Epithelial cell of proximal tubule (primary cell): ENCODE results near the gene PZP. TPM values are rescaled to one million over a fixed set of nuclear protein-coding genes. Genes with fewer than 3 reads are reported as not detected.
"Not testable (repeated sequence)": the region's sequence is repeated elsewhere in the genome, so short reads cannot be mapped to it uniquely, and the experiment has no call there.

ENCODE experiments used
- DNase-seq: peaks from one replicate; pipeline ENCODE4 v3.0.0-alpha.2; 2011; ENCODE audit warnings: low read depth
- H3K4me3 ChIP-seq: 2 replicates; pipeline ENCODE4 v1.5.1; 2011; ENCODE audit warnings: low read depth, mild to moderate bottlenecking, low read length
- CTCF ChIP-seq: conservative IDR thresholded peaks from 2 replicates; pipeline ENCODE4 v1.5.1; 2012; ENCODE audit warnings: low read depth, mild to moderate bottlenecking, low read length
- total RNA-seq: library from RNA; depleted of rRNA; stranded (reverse); fragments of >200 nt; gene quantifications from 2 replicates; pipeline ENCODE4 v1.2.3, GENCODE V29; 2015

The PZP gene
- total RNA-seq, 1 donor from 2014 or later = not detected

DNA sequence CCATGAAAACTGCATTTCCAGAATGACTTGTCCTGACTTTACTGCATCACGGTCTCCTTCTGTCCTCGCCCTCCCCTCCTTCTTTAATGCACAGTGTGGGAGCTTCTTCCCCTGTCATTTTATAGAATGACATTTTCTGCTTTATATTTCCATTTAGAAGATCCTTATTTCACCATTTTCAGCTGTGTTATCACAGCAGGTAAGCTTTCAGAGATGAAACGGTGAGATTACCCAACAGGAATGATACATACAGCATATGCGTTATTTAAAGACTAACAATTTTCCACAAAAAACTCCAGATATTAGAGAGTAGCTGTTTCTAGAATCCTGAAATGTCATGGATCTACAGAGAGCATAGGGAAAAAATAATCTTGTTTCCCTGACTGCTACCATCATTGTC, 27.3 kb upstream of the PZP start:
- DNase-seq = no peak
- TF ChIP-seq CTCF = no peak
- no peak overlapping the region for H3K4me3 ChIP-seq

DNA sequence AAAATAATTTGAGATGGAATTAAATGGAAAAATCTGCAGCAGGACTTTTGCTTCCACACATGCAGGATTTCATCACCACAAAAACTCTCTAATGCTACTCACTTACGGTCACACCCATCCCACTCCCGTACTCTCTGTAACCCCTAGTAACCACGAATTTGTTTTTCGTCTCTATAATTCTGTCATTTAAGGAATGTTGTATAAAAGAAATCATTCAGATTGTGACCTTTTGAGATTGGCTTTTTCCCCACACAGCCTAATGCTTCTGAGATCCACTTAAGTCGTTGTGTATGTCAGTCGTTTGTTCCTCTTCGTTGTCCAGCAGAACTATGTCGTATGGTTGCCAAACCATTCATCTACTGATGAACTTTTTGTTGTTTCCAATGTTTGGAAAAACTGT, 19.8 kb upstream of the PZP start:
- TF ChIP-seq CTCF = no peak
- H3K4me3 ChIP-seq = no peak overlapping the region
- DNase-seq = no peak

DNA sequence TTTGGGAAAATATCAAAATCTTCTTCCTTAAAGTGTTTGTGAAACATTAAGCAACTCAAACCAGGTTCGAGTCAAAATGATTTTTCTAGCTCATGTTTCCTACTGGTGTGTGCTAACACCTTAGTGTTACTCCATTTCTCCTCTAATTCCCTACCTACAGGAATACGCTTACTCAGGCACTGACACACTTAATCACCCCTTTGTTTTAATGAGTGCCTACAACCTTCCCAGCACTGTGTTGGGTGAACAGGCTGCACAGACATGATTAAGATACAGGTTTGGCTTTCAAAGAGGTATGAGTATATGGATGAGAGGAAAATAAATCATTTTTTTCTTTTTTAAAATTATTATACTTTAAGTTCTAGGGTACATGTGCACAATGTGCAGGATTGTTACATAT, 15.6 kb upstream of the PZP start:
- no peak for TF ChIP-seq CTCF
- no peak for DNase-seq
- H3K4me3 ChIP-seq = no peak overlapping the region

GRCh38 chr12:9221483-9221882, 13.3 kb upstream of the PZP start:
- no peak for TF ChIP-seq CTCF
- no peak overlapping the region for H3K4me3 ChIP-seq
- peak; percentile 70 for DNase-seq

DNA sequence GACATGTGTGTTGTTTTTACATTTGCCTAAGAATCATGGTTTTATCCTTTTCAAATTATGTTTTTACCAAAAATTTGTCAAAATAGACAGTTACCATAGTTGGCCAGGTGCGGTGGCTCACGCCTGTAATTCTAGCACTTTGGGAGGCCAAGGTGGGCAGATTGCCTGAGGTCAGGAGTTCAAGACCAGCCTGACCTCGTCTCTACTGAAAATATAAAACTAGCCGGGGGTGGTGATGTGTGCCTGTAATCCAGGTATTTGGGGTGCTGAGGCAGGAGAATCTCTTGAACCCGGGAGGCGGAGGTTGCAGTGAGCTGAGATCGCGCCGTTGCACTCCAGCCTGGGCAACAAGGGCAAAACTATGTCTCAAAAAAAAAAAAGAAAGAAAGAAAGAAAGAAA, 12.8 kb upstream of the PZP start:
- DNase-seq = not testable (repeated sequence)

GRCh38 chr12:9214534-9214933, 6.3 kb upstream of the PZP start:
- DNase-seq = no peak

More for the DNA sequence above, 12.8 kb upstream of the PZP start:
- not testable (repeated sequence) for H3K4me3 ChIP-seq

GRCh38 chr12:9211687-9212086, 3.5 kb upstream of the PZP start:
- no peak for DNase-seq
- TF ChIP-seq CTCF = no peak
- no peak overlapping the region for H3K4me3 ChIP-seq

More at GRCh38 chr12:9214534-9214933, 6.3 kb upstream of the PZP start:
- no peak overlapping the region for H3K4me3 ChIP-seq
- TF ChIP-seq CTCF = no peak

DNA sequence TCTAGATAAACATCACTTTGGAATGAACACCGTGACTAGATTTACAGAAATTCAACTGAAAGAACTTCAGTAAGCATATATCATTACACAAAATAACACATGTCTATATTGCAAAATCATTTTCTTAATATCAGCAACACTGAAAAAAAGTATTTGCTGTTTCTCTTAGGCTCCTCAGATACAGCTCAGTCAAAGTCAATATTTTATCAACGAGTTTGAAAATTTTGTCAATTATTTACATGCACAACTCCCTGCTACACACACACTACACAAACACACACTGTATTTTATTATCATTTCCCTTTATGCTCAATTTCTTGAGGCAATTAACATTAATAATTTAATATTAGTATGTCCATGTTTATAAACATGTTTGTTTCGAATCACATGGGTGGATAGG, 3.8 kb downstream of the PZP start:
- H3K4me3 ChIP-seq = no peak overlapping the region
- no peak for TF ChIP-seq CTCF
- no peak for DNase-seq
